Tibial nerve (tissue), 3 donors: ENCODE measurements around the gene CDC20.

Experiments
- CTCF ChIP-seq, 5 experiments: fragments of 200-600 bp in 3 of 5; fragments of 450-650 bp in 2 of 5; sonication (generic) in 3 of 5; IDR thresholded peaks; one replicate each; pipeline ENCODE4 v1.5.1; 2016 to 2019; ENCODE audit warnings: antibody characterized with exemption in 5 of 5, mild to moderate bottlenecking in 3 of 5, moderate library complexity in 2 of 5
- POLR2A ChIP-seq, 2 donors: fragments of 450-650 bp; IDR thresholded peaks; one replicate each; pipeline ENCODE4 v1.6.1; 2017; ENCODE audit warnings: antibody characterized with exemption in 2 of 2, mild to moderate bottlenecking in 2 of 2, moderate library complexity in 2 of 2

- TF ChIP-seq CTCF (IDR thresholded peaks at IDR 0.05): no peak
- TF ChIP-seq POLR2A (IDR thresholded peaks at IDR 0.05): no peak
Observed at GRCh38 chr1:43405219-43405875, 46.6 kb downstream of the CDC20 start.
